K562 (cell line): Measurements from ENCODE around the gene LTA4H. TPM values are rescaled to one million over a fixed set of nuclear protein-coding genes. Genes with fewer than 3 reads are reported as not detected.

Experiments used
- IRF2 ChIP-seq: sonication (generic); formaldehyde crosslinking; IDR thresholded peaks from 2 replicates; pipeline ENCODE4 v1.8.1; 2022; ENCODE audit warnings: mild to moderate bottlenecking, missing genetic modification reagents
- NRF1 ChIP-seq, 2 experiments: fragments of 450-650 bp; IDR thresholded peaks in 1 of 2; conservative IDR thresholded peaks in 1 of 2; 2 replicates each; pipeline ENCODE4 v1.6.1; 2014; ENCODE audit warnings: mild to moderate bottlenecking in 2 of 2
- REST ChIP-seq, 2 experiments: fragments of 450-650 bp; formaldehyde crosslinking in 1 of 2; IDR thresholded peaks; 2 replicates each; pipeline versions ENCODE4 v1.4.0 to v1.6.1; 2014 to 2020; ENCODE audit warnings: mild to moderate bottlenecking in 2 of 2, borderline replicate concordance in 1 of 2, low read depth in 1 of 2
- TFAM ChIP-seq: fragments of 250-450 bp; sonication (Bioruptor Pico); conservative IDR thresholded peaks from 2 replicates; pipeline ENCODE4 v1.5.0; 2021; ENCODE audit warnings: mild to moderate bottlenecking, moderate library complexity
- THRA ChIP-seq: fragments of 450-650 bp; IDR thresholded peaks from 2 replicates; pipeline ENCODE4 v1.6.1; 2017; ENCODE audit warnings: mild to moderate bottlenecking, moderate library complexity
- ZNF263 ChIP-seq: sonication (generic); formaldehyde crosslinking; IDR thresholded peaks from 2 replicates; pipeline ENCODE4 v1.8.0; 2022; ENCODE audit warnings: mild to moderate bottlenecking, missing genetic modification reagents, borderline replicate concordance
- polyA plus RNA-seq, 8 experiments: library from polyadenylated mRNA; depleted of rRNA in 4 of 8; stranded (reverse) in 5 of 8; unstranded in 3 of 8; fragments of >200 nt; fragmentation: Nextera tagmentation in 2 of 8; fragmentation: Illumina TruSeq in 1 of 8; extraction: Ambion mirVana in 2 of 8; extraction: Trizol in 1 of 8; gene quantifications; 2 replicates each; pipeline versions ENCODE4 v1.2.1 to v1.2.3, GENCODE V29; 2011 to 2014; ENCODE audit warnings: inconsistent platforms in 1 of 8, missing spikeins in 1 of 8
- total RNA-seq, 7 experiments: library from RNA; depleted of rRNA in 6 of 7; stranded (reverse); fragments of >200 nt in 6 of 7; fragmentation: Illumina TruSeq in 2 of 7; extraction: Trizol in 2 of 7; gene quantifications; 2 replicates each; pipeline versions ENCODE4 v1.2.1 to v1.2.3, GENCODE V29; 2011 to 2021; ENCODE audit warnings: low replicate concordance in 1 of 7

Gene LTA4H
- total and polyA plus RNA-seq, 9 of the 15 experiments (the other 6 are each of a cell fraction or from before 2014, with no cell fraction given): 25.2 to 58.1 (median 40.5) TPM

- TF ChIP-seq REST (IDR thresholded peaks at IDR 0.05; ENCODE audit: borderline replicate concordance): no peak
- no peak for TF ChIP-seq REST (CRISPR knock-in tag; IDR thresholded peaks at IDR 0.05; ENCODE audit: low read depth)
- TF ChIP-seq TFAM: no peak
- TF ChIP-seq IRF2 (CRISPR knock-in tag): no peak
- no peak for TF ChIP-seq NRF1 (conservative IDR thresholded peaks at IDR 0.05 in 1 of 2, IDR thresholded peaks at IDR 0.05 in 1 of 2)
- TF ChIP-seq ZNF263 (CRISPR knock-in tag): no peak
- no peak for TF ChIP-seq THRA
Measured at GRCh38 chr12:96025518-96025917, 9.9 kb downstream of the LTA4H start (continued).
